HCT116 (cell line): Measurements from ENCODE around the gene TLK1. TPM values are rescaled to one million over a fixed set of nuclear protein-coding genes. Genes with fewer than 3 reads are reported as not detected.

Experiments used
- ATAC-seq: fragments of 200-7000 bp; cut with Tn5 transposase; 2 replicates; pipeline ENCODE4 v1.9.1; 2020; ENCODE audit warnings: mild to moderate bottlenecking, moderate library complexity
- BruUV-seq: library from RNA; stranded (reverse); fragments of 400-500 nt; replicated peaks from 2 replicates; lab custom pipeline; 2021; lab: Mats Ljungman, UMichigan
- CTCF ChIA-PET: fragments of 300-600 bp; sonication (Branson Sonifier 250); formaldehyde crosslinking; loops from one replicate; lab custom pipeline; 2021; ENCODE audit warnings: antibody characterized with exemption; lab: Charles Lee
- POLR2A ChIA-PET: fragments of 300-600, 350-600 bp; sonication (Branson Sonifier 250); formaldehyde crosslinking; loops from one replicate; lab custom pipeline; 2021; ENCODE audit warnings: antibody characterized with exemption; lab: Charles Lee
- RAD21 ChIA-PET, 2 experiments: fragments of 300-600 bp; sonication (Branson Sonifier 250); formaldehyde crosslinking; loops; one replicate each; lab custom pipeline; 2023; ENCODE audit warnings: low total read pairs in 2 of 2; ENCODE audit not compliant: uncharacterized antibody in 2 of 2, unreplicated experiment in 2 of 2, low non-redundant PET in 1 of 2; lab: Charles Lee
- DNase-seq: peaks from one replicate; pipeline ENCODE4 v3.0.0-alpha.2; 2010; ENCODE audit warnings: low read depth, low spot score
- H2AFZ ChIP-seq: fragments of 200-600 bp; shearing (Covaris generic), sonication (generic); 2 replicates; pipeline ENCODE4 v1.6.1; 2017; ENCODE audit warnings: low read depth, mixed run types, mixed read lengths, antibody characterized with exemption, low read length; ENCODE audit not compliant: poor library complexity, severe bottlenecking
- H3K27ac ChIP-seq: 2 replicates; pipeline ENCODE4 v1.5.1; 2012; ENCODE audit warnings: low read depth, low read length
- H3K27me3 ChIP-seq: fragments of 200-600 bp; sonication (generic); 2 replicates; pipeline ENCODE4 v1.6.1; 2016; ENCODE audit warnings: mixed run types, low read length, mixed read lengths; ENCODE audit not compliant: insufficient read depth
- H3K36me3 ChIP-seq, 2 experiments: fragments of 200-500 bp in 1 of 2; fragments of 200-600 bp in 1 of 2; sonication (Bioruptor generic) in 1 of 2; sonication (generic) in 1 of 2; 2 replicates each; pipeline versions ENCODE4 v1.5.1 to v1.6.1; 2014 to 2016; ENCODE audit warnings: low read length in 2 of 2, inconsistent platforms in 1 of 2, mixed read lengths in 1 of 2, mixed run types in 1 of 2; ENCODE audit not compliant: insufficient read depth in 2 of 2, control insufficient read depth in 1 of 2
- H3K4me1 ChIP-seq, 2 experiments: fragments of 200-600 bp in 1 of 2; sonication (generic) in 1 of 2; 2 replicates each; pipeline versions ENCODE4 v1.5.1 to v1.6.1; 2012 to 2017; ENCODE audit warnings: low read length in 2 of 2, inconsistent platforms in 1 of 2, mild to moderate bottlenecking in 1 of 2, mixed read lengths in 1 of 2, mixed run types in 1 of 2, moderate library complexity in 1 of 2; ENCODE audit not compliant: insufficient read depth in 2 of 2, control insufficient read depth in 1 of 2
- H3K4me2 ChIP-seq: fragments of 200-600 bp; sonication (generic); 2 replicates; pipeline ENCODE4 v1.6.1; 2017; ENCODE audit warnings: mixed run types, low read length, mixed read lengths
- H3K4me3 ChIP-seq, 2 experiments: fragments of 200-600 bp in 1 of 2; sonication (generic) in 1 of 2; replicated peaks in 1 of 2; 2 replicates each; pipeline ENCODE4 v1.5.1; 2011 to 2016; ENCODE audit warnings: low read length in 2 of 2, control low read depth in 1 of 2, low read depth in 1 of 2, mild to moderate bottlenecking in 1 of 2, mixed read lengths in 1 of 2, mixed run types in 1 of 2
- H3K79me2 ChIP-seq: fragments of 200-600 bp; sonication (generic); 2 replicates; pipeline ENCODE4 v1.6.1; 2017; ENCODE audit warnings: mild to moderate bottlenecking, mixed run types, low read length, moderate library complexity, mixed read lengths; ENCODE audit not compliant: insufficient read depth
- H3K9ac ChIP-seq: fragments of 200-600 bp; sonication (generic); 2 replicates; pipeline ENCODE4 v1.6.1; 2016; ENCODE audit warnings: low read length, mixed read lengths
- H3K9me2 ChIP-seq: fragments of 200-600 bp; sonication (generic), shearing (Covaris generic); 2 replicates; pipeline ENCODE4 v1.6.1; 2017; ENCODE audit warnings: mixed run types, mild to moderate bottlenecking, moderate library complexity; ENCODE audit not compliant: insufficient read depth
- H3K9me3 ChIP-seq, 2 experiments: fragments of 200-500 bp in 1 of 2; fragments of 200-600 bp in 1 of 2; sonication (Bioruptor generic) in 1 of 2; sonication (generic) in 1 of 2; 2 replicates each; pipeline ENCODE4 v1.6.1; 2014 to 2017; ENCODE audit warnings: low read length in 2 of 2, mixed read lengths in 2 of 2, inconsistent platforms in 1 of 2, low read depth in 1 of 2, mild to moderate bottlenecking in 1 of 2, mixed run types in 1 of 2, moderate library complexity in 1 of 2; ENCODE audit not compliant: control insufficient read depth in 1 of 2, insufficient read depth in 1 of 2
- H4K20me1 ChIP-seq: fragments of 200-600 bp; sonication (generic), shearing (Covaris generic); 2 replicates; pipeline ENCODE4 v1.6.1; 2017; ENCODE audit warnings: mixed run types, mild to moderate bottlenecking, moderate library complexity; ENCODE audit not compliant: insufficient read depth
- CBX3 ChIP-seq: IDR thresholded peaks from 2 replicates; pipeline ENCODE4 v1.6.1; 2012; ENCODE audit warnings: low read depth
- EGR1 ChIP-seq: IDR thresholded peaks from 2 replicates; pipeline ENCODE4 v1.6.1; 2012; ENCODE audit warnings: low read depth
- EZH2 ChIP-seq: fragments of 200-600 bp; sonication (generic); IDR thresholded peaks from 2 replicates; pipeline ENCODE4 v1.6.1; 2017; ENCODE audit warnings: antibody characterized with exemption, mixed run types
- EZH2phosphoT487 ChIP-seq: fragments of 200-600 bp; IDR thresholded peaks from 2 replicates; pipeline ENCODE4 v1.6.1; 2018; ENCODE audit warnings: antibody characterized with exemption, borderline replicate concordance
- FOSL1 ChIP-seq: IDR thresholded peaks from 2 replicates; pipeline ENCODE4 v1.6.1; 2012; ENCODE audit warnings: low read depth
- JUND ChIP-seq: IDR thresholded peaks from 2 replicates; pipeline ENCODE4 v1.6.1; 2012
- POLR2A ChIP-seq: IDR thresholded peaks from 2 replicates; pipeline ENCODE4 v1.7.0; 2011; ENCODE audit warnings: borderline replicate concordance; ENCODE audit not compliant: insufficient read depth, insufficient read length; ENCODE audit errors: extremely low read depth
- SIN3A ChIP-seq: IDR thresholded peaks from 2 replicates; pipeline ENCODE4 v1.6.1; 2012; ENCODE audit warnings: low read depth
- SRF ChIP-seq: IDR thresholded peaks from 2 replicates; pipeline ENCODE4 v1.6.1; 2012; ENCODE audit warnings: low read depth
- TCF7L2 ChIP-seq: IDR thresholded peaks from 2 replicates; pipeline ENCODE4 v1.7.0; 2011; ENCODE audit warnings: borderline replicate concordance, inconsistent platforms; ENCODE audit not compliant: insufficient read depth, insufficient read length; ENCODE audit errors: extremely low read depth
- YY1 ChIP-seq: IDR thresholded peaks from 2 replicates; pipeline ENCODE4 v1.6.1; 2011; ENCODE audit warnings: low read length, low read depth, moderate library complexity, mild to moderate bottlenecking; ENCODE audit not compliant: insufficient replicate concordance; ENCODE audit errors: extremely low read depth
- ZFX ChIP-seq: fragments of 450-650 bp; IDR thresholded peaks from 2 replicates; pipeline ENCODE4 v1.6.1; 2017
- ZNF274 ChIP-seq: fragments of 200-500 bp; sonication (Bioruptor generic); IDR thresholded peaks from 2 replicates; pipeline ENCODE4 v1.6.1; 2014; ENCODE audit warnings: mild to moderate bottlenecking, low read depth, low read length, inconsistent platforms
- intact Hi-C: fragments of 100-400 bp; cut with micrococcal nuclease; formaldehyde crosslinking; loops from 2 replicates; pipeline ENCODE4 v1.10.0; 2022
- total RNA-seq: library from RNA; stranded (reverse); gene quantifications from one replicate; pipeline ENCODE4 v1.2.1, GENCODE V29; 2021; ENCODE audit not compliant: unreplicated experiment
- TF ChIP-seq, protein P1 (sequence below), 3 experiments: fragments of 200-600 bp in 1 of 3; sonication (generic) in 1 of 3; IDR thresholded peaks in 2 of 3; conservative IDR thresholded peaks in 1 of 3; 2 replicates each; pipeline ENCODE4 v1.5.1; 2012 to 2017; ENCODE audit warnings: low read depth in 2 of 3, low read length in 2 of 3, antibody characterized with exemption in 1 of 3, borderline replicate concordance in 1 of 3, control low read depth in 1 of 3, mild to moderate bottlenecking in 1 of 3, mixed read lengths in 1 of 3, mixed run types in 1 of 3, moderate library complexity in 1 of 3; ENCODE audit not compliant: insufficient read depth in 1 of 3
- TF ChIP-seq, protein P2 (sequence below): IDR thresholded peaks from 2 replicates; pipeline ENCODE4 v1.6.1; 2012; ENCODE audit warnings: low read depth
- TF ChIP-seq, protein P3 (sequence below): IDR thresholded peaks from 2 replicates; pipeline ENCODE4 v1.6.1; 2012

The TLK1 gene
- total RNA-seq, 1 experiment from 2014 or later = 57.7 TPM

DNA sequence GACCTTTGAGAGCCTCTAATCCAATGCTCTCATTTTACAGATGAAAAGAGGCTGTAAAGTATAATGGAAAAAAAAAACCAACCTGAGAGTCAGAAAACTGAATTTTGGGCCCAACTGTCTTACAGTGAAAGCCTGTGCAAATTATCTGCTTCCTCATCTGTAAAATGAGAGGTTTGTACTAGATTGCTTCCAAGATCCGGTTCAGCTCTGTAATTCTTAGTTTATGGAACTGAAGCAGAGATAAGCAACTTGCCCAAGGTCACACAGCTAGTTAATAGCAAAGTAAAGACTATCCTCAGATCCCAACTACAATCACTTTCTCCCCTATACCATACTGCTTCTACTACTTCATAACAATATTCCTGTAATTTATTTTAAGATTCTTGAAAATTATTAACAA lies 6.3 kb downstream of the TLK1 start:
- ATAC-seq (no peak), DNase-seq (no peak)
- no peak for TF ChIP-seq TCF7L2
- TF ChIP-seq CBX3 = no peak
- TF ChIP-seq EZH2 = no peak
- no peak for TF ChIP-seq EGR1
- TF ChIP-seq ZNF274 = no peak
- TF ChIP-seq, protein P1, sequence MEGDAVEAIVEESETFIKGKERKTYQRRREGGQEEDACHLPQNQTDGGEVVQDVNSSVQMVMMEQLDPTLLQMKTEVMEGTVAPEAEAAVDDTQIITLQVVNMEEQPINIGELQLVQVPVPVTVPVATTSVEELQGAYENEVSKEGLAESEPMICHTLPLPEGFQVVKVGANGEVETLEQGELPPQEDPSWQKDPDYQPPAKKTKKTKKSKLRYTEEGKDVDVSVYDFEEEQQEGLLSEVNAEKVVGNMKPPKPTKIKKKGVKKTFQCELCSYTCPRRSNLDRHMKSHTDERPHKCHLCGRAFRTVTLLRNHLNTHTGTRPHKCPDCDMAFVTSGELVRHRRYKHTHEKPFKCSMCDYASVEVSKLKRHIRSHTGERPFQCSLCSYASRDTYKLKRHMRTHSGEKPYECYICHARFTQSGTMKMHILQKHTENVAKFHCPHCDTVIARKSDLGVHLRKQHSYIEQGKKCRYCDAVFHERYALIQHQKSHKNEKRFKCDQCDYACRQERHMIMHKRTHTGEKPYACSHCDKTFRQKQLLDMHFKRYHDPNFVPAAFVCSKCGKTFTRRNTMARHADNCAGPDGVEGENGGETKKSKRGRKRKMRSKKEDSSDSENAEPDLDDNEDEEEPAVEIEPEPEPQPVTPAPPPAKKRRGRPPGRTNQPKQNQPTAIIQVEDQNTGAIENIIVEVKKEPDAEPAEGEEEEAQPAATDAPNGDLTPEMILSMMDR (IDR thresholded peaks at IDR 0.05 in 2 of 3, conservative IDR thresholded peaks at IDR 0.05 in 1 of 3; ENCODE audit: borderline replicate concordance in 1 of 3, insufficient read depth in 1 of 3, low read depth in 2 of 3, low read length in 2 of 3) = no peak
- no peak for TF ChIP-seq JUND
- TF ChIP-seq, protein P2, sequence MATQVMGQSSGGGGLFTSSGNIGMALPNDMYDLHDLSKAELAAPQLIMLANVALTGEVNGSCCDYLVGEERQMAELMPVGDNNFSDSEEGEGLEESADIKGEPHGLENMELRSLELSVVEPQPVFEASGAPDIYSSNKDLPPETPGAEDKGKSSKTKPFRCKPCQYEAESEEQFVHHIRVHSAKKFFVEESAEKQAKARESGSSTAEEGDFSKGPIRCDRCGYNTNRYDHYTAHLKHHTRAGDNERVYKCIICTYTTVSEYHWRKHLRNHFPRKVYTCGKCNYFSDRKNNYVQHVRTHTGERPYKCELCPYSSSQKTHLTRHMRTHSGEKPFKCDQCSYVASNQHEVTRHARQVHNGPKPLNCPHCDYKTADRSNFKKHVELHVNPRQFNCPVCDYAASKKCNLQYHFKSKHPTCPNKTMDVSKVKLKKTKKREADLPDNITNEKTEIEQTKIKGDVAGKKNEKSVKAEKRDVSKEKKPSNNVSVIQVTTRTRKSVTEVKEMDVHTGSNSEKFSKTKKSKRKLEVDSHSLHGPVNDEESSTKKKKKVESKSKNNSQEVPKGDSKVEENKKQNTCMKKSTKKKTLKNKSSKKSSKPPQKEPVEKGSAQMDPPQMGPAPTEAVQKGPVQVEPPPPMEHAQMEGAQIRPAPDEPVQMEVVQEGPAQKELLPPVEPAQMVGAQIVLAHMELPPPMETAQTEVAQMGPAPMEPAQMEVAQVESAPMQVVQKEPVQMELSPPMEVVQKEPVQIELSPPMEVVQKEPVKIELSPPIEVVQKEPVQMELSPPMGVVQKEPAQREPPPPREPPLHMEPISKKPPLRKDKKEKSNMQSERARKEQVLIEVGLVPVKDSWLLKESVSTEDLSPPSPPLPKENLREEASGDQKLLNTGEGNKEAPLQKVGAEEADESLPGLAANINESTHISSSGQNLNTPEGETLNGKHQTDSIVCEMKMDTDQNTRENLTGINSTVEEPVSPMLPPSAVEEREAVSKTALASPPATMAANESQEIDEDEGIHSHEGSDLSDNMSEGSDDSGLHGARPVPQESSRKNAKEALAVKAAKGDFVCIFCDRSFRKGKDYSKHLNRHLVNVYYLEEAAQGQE = no peak
- no peak for TF ChIP-seq SIN3A
- TF ChIP-seq POLR2A = no peak
- TF ChIP-seq FOSL1 = no peak
- TF ChIP-seq SRF = no peak
- TF ChIP-seq ZFX = no peak
- TF ChIP-seq, protein P3, sequence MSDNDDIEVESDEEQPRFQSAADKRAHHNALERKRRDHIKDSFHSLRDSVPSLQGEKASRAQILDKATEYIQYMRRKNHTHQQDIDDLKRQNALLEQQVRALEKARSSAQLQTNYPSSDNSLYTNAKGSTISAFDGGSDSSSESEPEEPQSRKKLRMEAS = no peak
- no peak for TF ChIP-seq YY1
- TF ChIP-seq EZH2phosphoT487 = no peak
- H3K36me3 ChIP-seq = no peaks in the 10 kb centered on the region
- H3K79me2 ChIP-seq = peaks cover 98% of the 10 kb centered on the region
- H3K4me2 ChIP-seq = no peak overlapping the region
- no peak overlapping the region for H2AFZ ChIP-seq
- H3K27ac ChIP-seq = no peak overlapping the region
- intact Hi-C loops = no loop called here
- RAD21 ChIA-PET = no interaction called here
- BruUV-seq = no TSS peak
- H3K9ac ChIP-seq = no peak overlapping the region
- POLR2A ChIA-PET = no interaction called here
- H3K4me1 ChIP-seq = peaks cover 0 to 11% of the 10 kb centered on the region in 2 experiments; a peak in 2 of 4 replicates
- no peaks in the 10 kb centered on the region for H3K9me2 ChIP-seq
- H3K4me3 ChIP-seq = no peak overlapping the region
- H4K20me1 ChIP-seq = peaks cover 8% of the 10 kb centered on the region; the same call in 1 of the 2 replicates
- CTCF ChIA-PET = interaction anchor here (1.0 kb wide), 1 partner anchor 262 kb away, joined by 3 read pairs; no protein-coding TSS in a partner anchor
- no peaks in the 10 kb centered on the region for H3K27me3 ChIP-seq
- no peaks in the 10 kb centered on the region for H3K9me3 ChIP-seq
